NCI-H2081 treated with DMSO at 0.1 percent for 48 hours (cell line): Measurements from ENCODE around the gene MACROD2.
"Not testable (repeated sequence)": the region's sequence is repeated elsewhere in the genome, so short reads cannot be mapped to it uniquely, and the experiment has no call there.

ENCODE experiments used
- DNase-seq: peaks from one replicate; lab custom pipeline; 2025; lab: John Stamatoyannopoulos, UW

MACROD2 gene

DNA sequence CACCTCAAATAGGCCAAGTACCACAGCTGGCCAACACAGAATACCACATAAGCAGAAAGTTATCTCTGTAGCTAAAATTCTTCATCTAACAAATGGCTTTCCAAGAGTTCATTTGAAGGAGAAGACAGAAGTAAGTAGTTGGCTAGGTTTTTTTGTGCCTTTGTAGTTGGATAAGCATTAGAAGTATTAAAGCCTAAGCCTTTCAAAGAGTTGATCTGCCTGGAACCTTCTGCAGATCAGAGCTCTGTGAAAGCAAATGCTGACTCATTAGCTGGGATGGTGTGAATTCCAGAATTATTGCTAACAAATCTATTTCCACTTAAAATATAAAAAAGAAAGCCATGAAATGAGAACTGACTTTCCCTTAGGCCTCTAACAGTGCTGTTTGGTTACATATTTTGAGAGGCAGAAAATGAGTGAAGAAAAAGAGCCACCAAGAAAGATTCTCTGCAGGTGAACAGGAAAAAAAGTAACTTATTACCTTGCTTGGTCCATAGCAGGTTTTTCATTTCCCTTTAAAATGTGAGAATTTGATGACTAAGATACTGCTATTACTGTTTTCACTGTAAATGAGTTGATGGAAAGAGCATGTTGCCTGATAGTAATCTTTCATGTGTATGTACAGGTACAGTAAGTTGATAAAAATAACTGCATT is 1105.3 kb downstream of the MACROD2 start:
- no peak for DNase-seq

DNA sequence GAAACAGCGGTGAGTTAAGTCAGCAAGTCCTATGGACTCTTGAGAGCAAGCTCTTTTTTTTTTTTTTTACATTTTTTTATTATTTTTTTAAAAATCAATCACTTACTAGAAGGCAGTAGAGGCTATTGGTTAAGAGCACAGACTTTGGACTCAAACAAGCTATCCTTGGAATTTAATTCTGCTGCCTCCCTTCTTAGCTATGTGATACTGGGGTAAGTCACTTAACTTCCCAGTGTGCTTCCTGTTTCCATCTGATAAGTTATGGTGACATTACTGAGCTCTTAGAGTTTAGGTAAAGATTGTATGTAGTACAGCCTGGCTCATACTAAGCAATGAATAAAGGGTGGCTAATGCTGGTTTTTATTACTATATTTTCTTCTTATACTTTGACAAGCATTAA is 1112.6 kb downstream of the MACROD2 start:
- DNase-seq, result no peak

DNA sequence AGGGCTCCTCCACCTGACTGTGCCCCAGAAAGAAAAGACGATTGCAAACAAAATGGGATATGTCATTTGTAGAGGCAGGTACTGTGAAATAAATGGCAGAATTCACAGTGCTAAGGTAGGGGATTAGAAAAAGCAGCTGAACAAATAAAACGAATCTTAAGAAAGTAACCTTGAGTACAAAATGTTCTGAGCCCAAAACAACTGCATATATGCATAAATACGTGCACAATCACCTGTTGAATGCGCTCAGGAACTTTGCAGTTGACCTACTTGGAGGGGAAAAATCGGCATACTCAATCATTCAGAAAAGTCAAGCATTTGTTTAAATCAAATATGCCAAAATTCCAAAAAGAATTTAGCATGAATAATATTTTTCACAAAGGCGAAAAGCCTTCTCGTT is 1114.2 kb downstream of the MACROD2 start:
- DNase-seq, result no peak

DNA sequence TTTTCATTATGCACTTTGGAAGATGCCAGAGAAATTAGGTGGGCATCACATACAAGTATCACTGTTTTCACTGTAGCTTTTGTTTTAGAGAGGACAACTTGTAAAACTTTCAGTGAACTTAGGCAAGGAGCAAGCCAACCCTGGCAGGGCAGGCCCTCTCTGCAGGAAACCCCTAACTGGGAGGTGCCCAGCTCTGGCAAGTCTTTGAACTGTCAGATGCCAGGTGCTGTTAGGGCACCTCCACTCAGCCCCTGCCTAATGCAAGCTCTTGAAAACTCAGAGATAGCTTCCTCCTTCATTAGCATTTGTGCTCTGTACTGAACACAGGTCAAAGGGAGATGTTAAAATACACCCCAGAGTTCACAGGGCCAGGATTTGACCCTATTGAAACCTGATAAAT is 1116.3 kb downstream of the MACROD2 start:
- DNase-seq, result no peak

DNA sequence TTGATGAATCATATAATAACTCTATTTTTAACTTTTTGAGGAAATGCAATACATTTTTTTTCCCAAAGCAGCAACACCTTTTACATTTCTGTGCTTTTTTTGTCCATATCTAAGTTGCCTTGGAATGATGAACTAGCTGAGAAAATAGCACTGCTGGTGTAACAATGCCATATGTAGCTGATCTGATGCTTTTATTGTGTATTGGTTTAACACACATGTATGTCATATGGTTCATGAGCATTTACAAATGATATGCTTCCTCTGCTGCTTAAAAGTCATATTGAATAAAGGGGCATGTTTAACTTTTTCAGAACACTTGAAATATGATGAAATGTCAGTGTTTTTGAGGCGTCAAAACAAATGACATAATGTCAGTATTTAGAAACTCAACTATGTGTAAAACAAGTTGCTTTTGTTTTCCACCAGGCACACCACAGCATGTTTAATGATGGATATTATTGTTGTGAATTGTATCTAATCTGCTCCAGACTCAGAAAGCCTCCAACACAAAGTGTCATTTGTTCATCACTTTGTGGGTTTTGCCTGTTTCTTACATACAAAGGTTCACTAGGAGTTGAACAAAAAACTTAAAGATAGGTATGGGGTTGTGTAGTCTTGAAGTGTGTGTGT is 1117.9 kb downstream of the MACROD2 start:
- no peak for DNase-seq

DNA sequence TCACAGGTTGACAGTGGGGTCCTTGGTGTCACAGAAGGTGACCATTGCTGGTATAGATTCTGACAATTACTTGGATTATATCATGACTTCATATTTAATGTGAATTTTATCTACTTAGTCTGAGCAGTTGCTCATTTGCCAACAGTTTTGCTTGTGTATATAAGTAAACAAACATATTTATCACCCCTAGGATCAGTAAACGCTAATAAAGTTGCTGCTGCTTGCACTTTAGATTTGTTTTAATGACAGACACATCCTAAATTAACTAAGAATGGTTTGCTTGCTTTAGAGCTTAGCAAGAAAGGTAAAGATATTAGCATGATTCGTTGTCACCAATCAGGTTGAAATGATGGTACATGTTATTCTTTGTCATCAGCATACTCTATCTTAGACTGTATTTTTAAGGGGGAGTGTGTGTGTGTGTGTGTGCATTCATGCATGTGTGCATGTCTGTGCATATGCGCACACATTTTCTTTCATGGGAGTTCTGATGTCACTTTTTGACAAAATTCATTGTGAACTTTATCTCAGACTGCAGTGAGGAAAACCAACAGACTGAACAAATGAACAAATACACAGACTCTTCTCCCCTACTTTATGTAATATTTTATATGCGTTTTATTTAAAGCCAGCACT is 1124.7 kb downstream of the MACROD2 start:
- DNase-seq, result no peak

DNA sequence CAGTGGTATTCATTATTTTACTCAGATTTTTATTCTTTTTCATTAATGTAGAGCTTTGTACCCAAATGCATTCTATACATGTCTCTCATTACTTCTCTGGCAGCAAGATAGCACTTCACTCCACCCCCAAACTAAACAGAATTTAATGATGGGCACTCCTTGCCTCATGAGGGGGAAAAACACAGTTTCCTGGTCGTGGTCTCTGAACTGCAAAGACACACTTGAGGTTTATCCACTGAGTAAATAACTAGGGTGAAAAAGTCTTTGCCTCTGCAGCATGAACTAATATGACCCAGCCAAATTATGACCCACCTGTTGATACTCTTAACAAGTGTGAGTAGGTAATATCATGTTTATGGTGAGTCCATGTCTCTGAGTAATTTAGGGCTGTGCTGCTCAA is 1127.3 kb downstream of the MACROD2 start:
- no peak for DNase-seq

DNA sequence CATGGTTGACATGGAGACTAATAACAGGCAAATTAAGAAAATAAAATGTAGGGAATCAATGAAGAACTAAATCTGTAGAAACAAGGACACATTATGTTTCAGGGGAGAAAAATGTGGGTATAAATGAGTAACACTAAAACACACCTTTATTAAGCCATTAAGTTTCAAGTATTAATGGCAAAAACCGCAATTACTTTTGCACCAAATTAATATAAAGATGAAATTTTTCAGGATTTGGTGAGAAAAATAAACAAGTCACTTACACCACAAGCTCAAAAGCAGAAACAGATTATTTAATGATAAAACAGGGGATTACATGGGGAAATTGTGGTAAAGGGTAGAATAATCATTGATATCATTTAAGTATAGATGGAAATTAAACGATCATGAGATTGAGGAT is 1135.9 kb downstream of the MACROD2 start:
- no peak for DNase-seq

DNA sequence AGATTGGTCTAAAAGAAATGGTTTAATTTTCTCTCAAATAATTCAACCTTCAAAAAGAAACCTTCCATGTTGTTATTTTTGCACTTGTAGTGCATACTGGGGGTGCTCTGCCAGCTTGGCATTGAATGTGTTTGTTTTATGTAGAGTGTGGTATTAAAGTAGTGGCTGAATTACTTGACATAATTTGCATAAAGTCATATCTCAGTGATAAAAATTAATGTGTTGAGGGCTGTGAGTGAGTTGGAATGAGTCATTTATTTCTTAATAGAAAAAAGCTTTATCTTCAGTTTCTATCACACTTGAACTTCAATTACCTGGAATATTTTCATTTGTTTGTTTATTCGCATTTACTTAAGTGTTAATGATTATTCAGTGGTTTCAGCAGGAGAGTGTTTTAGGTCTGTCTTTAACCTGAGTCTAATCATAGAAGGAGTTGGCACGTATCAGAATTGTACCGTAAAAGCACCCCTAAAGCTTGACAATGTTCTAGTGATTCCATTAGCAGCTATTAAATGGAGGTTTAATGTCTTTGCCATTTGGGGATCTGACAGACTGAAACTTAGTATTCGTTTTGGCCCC is 1143.3 kb downstream of the MACROD2 start:
- no peak for DNase-seq

DNA sequence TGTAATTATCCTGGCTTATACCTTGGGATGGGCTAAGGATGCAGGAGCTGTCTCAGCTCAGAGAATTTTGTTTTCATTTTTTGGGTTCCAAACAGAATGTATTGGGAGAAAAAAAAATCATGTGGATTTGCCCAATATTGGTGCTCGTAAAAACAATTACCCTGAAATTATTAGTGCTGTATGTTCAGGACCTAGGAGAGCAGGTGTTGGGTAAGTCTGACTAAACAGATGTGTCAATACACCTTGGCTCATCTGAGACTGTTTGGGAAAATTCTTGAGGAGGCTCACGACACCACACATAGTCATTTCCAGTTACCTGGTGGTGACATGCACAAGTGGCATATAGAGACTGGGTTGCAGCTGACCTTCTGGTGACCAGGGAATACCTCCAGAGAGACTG is 1144.2 kb downstream of the MACROD2 start:
- DNase-seq, result no peak

DNA sequence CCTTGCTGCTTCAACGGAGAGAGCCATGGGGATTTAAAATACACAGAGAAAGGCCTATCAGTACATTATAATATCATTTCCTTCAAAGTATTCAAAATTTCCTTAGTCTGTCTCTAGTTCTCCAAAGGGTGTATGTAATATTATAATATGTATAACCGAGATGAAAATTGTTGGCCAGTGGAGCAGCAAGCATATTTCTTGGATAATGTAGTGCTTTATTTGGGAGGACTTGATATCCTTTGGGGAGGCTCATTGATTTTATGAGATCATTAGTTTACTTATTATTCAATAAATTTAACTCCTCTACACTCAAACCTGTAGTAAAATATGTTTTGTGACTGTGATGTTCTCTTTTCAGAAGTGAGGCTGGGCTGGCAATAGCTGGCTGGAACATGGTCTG is 1145.0 kb downstream of the MACROD2 start:
- DNase-seq, result no peak

DNA sequence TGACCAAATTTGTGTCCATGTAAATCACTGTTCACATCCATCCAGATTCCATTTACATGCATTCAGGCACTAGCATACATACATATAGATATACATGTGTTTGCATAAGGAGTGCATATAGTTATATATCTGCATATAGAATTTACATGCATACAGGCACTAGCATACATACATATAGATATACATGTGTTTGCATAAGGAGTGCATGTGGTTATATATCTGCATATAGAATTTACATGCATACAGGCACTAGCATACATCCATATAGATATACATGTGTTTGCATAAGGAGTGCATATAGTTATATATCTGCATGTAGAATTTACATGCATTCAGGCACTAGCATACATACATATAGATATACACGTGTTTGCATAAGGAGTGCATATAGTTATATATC is 1145.6 kb downstream of the MACROD2 start:
- not testable (repeated sequence) for DNase-seq

DNA sequence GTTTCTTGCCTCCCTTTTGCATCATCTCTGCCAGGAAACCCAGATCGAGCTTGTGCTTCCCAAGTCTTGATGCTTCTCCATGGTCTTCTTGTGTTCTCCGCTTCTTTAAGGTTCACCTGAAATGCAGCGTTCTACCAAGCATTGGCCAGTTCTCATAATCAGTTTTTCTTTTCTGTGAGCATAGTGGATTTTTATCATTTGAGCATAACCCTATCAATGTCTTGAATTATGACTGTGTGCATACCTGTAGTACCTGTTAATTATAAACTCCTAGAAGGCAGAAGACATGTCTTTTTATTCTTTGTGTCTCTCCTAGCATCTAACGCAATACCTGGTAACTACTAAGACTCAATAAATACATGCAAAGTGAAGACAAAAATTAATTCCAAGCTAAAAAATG is 1146.5 kb downstream of the MACROD2 start:
- DNase-seq, result no peak

DNA sequence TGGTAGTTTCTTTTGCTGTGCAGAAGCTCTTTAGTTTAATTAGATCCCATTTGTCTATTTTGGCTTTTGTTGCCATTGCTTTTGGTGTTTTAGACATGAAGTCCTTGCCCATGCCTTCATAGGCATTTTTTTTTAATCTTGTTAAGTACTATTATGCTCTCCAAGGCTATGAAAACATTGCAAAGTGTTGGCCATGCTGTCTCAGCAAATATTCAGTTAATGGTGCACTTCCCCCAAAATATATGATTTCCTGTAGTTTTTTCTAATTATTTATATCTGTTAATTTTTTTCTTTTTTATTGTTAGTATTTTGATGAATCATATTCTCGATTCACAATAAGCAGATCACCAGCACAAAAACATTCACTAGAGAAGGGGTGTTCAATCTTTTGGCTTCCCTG is 1148.2 kb downstream of the MACROD2 start:
- no peak for DNase-seq

DNA sequence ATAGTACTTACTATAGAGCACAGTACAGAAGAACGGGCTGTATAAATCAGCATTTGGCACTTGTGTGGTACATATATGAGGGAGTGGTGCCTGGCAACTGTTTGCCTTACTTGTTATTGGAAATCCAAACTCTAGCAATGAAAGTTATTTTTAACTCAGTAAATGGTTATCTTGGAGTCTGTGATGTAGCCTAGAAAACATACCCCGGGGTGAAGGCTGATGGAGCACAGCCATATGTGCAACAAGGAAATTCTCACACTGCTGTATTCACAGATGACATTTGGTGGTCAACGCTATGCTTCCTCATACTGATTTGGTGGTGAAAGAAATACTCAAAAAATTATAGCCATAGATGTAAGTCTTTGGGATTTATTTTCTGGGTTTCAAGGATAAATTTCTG is 1149.6 kb downstream of the MACROD2 start:
- no peak for DNase-seq

DNA sequence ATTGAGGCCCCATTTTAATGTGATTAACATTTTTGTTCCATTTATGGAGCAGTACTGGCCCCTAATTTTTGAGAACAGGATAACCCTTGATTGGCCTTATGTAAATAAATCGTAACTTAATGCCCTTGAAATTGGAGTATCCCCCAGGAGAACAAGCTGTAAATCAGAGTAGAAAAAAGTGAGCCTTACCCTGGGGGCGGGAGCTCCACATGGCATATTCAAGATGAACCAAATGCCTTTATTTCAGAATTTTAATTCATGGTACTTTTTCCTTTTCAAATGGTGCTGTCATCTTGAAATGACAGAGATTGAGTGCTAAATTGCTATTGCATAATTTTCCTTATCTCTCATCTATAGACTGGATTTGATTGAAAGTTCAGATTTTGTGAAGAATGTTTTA is 1151.6 kb downstream of the MACROD2 start:
- DNase-seq, result no peak

DNA sequence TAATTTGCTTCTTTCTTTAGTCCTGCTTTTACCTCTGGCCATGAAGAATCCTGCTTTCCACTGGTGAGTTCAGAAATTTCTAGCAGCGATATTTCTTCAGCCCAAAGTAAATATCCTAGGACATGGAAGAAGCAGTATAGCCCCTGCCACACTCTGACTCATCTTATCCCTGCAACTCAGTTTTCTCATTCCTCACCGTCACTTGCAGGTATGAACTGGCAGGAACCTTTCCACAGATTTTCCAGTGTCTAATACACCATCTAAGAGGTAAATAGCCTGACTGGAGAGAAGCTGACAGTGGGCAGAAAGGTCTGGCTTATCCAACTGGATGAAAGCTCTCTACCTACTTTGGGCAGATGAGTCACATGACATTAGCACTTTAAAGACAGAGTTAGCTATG is 1158.8 kb downstream of the MACROD2 start:
- no peak for DNase-seq

DNA sequence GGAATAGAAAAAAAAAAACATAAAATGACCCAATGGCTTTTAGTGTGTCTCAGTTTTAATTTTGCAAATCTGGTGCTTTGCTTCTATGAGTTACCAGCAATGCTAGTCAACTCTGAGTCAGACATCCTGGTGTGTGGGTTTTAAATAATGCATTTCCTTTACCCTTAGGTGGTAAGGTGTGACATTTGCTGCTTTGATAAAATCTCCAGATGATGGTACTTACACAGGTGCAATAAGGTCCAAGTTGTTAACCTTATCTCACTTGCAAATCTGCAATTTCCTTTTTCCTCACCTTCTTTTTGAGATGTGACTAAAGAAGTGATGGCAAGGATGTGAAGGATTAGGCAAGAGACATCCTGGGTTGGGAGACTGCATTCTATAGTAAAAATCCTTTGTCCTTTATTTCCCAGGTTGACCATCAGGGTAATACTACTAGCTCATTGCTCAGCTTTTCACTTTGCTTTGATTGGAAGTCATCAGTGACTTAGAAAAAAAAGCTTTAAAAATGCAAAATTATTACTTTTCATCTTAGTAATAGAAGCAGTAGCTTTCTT is 1160.6 kb downstream of the MACROD2 start:
- no peak for DNase-seq

DNA sequence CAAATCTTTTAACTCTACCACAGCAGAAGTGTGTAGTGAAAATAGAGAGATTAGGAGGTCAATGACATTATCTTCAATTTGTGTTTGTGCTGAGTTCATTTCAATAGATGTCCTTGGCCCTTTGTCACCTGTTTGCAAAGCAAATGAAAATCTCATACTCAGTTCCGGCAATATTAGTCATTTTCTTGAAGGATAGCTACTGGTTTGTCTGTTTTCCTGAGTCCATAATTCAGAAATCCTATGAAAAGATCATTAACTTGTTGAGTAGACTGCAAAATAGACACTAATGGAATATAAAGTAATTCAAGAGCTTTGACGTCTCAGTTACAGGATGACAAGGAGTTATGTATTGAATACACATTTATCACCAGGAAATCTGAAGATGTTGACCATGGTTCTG is 1163.2 kb downstream of the MACROD2 start:
- DNase-seq, result no peak

DNA sequence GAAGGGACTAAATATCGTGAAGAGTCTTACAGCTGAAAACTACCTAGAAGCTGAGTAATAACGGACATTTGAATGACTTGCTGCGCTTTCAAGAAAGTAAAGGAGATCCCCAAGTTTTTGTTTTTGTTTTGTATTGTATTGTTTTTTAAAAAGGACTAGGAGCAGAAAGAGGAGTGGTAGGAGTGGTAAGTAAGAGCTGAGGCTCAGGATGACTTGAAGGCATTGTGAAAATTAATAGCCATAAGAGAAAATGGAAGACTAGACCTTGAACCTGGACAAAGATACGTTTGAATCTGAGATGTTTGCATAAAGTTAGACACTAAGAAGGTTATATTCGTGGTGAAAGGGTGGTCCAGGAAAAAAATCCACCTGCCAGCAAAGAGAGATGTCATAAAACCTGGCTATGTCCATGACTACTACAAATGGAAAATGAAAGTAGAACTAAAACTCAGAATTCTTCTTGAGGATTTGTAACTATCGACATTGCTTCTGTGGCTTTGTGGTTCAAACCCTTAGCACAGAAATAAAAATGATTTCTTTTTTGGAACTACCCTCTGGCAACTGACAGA is 1166.8 kb downstream of the MACROD2 start:
- no peak for DNase-seq

DNA sequence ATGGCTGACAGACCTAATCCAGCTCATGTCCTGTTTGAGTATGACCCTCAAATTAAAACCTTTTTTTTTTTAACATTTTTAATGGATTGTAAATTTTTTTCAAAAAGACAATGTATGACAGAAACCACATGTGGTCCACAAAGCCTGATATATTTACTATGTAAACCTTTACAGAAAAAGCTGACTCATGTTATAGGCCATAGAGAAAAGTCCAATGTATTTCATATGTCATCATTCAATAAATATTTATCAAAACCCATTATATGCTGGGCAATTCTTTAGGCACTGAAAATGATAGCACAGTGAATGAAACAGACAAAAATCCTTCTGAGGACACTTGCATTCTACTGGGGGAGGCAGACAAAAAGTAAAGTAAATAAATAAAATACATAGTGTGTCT is 1168.3 kb downstream of the MACROD2 start:
- no peak for DNase-seq

DNA sequence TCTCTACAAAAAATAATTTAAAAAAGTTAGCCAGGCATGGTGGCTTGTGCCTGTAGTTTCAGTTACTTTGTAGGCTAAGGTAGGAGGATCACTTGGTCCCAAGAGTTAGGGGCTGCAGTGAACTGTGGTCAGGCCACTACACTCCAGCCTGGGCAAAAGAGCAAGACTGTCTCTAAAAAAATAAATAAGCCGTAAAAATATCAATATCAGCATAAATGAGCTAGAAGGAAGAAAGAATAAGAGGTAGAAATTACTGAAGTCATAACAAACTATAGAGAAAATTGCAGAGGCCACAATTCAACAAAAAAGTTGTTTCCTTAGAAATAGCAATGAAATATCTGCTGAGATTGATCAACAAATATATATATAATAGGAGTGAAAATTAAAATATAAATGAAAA is 1169.4 kb downstream of the MACROD2 start:
- no peak for DNase-seq

DNA sequence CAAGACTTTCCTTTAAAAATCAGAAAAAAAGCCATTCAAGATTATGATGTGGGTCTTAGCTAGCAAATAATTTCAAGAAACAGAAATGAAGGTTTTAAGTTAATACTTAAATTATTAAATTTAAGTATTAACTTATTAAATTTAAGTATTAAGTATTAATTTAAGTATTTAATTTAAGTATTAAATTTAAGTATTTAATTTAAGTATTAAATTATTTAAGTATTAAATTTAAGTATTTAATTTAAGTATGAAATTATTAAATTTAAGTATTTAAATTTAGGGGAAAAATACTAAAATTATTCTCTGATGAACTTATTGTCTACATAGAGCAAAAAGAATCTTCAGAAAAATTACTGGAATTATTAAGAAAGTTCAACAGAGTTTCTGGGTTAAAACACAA is 1171.4 kb downstream of the MACROD2 start:
- no peak for DNase-seq
